OCI-LY7 (cell line): ENCODE data around the gene CKAP4.

Source experiments
- EZH2phosphoT487 ChIP-seq: fragments of 200-600 bp; sonication (generic); IDR thresholded peaks from 2 replicates; pipeline ENCODE4 v1.6.1; 2018; ENCODE audit warnings: low read depth, borderline replicate concordance, mild to moderate bottlenecking, mixed run types, antibody characterized with exemption, low read length, moderate library complexity, mixed read lengths
- TF ChIP-seq, protein P1 (sequence below): fragments of 200-600 bp; sonication (generic); conservative IDR thresholded peaks from 2 replicates; pipeline ENCODE4 v1.5.1; 2014; ENCODE audit warnings: mild to moderate bottlenecking, antibody characterized with exemption, low read length, moderate library complexity, mixed read lengths

DNA sequence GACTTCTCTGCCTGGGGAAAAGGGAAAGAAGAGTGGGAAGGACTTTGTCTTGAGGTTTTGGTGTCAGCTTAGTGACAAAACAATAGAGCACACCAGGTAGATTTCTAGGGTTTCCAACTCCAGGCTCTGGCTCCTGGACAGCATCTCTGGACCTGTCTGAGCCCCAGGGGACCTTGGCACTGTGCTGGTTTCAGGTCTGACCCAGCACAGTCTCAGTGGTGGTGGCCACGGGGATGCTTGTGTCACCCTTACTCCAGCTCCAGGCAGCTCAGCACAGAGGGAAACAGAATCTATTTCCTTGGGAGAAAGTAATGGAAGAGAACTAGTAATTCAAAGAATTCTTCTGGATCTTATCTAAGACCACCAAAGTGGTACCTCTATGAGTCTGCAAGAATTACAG lies 11.1 kb upstream of the CKAP4 start:
- TF ChIP-seq, protein P1, sequence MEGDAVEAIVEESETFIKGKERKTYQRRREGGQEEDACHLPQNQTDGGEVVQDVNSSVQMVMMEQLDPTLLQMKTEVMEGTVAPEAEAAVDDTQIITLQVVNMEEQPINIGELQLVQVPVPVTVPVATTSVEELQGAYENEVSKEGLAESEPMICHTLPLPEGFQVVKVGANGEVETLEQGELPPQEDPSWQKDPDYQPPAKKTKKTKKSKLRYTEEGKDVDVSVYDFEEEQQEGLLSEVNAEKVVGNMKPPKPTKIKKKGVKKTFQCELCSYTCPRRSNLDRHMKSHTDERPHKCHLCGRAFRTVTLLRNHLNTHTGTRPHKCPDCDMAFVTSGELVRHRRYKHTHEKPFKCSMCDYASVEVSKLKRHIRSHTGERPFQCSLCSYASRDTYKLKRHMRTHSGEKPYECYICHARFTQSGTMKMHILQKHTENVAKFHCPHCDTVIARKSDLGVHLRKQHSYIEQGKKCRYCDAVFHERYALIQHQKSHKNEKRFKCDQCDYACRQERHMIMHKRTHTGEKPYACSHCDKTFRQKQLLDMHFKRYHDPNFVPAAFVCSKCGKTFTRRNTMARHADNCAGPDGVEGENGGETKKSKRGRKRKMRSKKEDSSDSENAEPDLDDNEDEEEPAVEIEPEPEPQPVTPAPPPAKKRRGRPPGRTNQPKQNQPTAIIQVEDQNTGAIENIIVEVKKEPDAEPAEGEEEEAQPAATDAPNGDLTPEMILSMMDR: no peak
- no peak for TF ChIP-seq EZH2phosphoT487
